ENCODE data around the gene UPK1A. TPM values are rescaled to one million over a fixed set of nuclear protein-coding genes. Genes with fewer than 3 reads are reported as not detected.
A peak's percentile ranks its signal among the peaks of the same experiment; 100 is the strongest.
"Not testable (repeated sequence)": the region's sequence is repeated elsewhere in the genome, so short reads cannot be mapped to it uniquely, and the experiment has no call there.

The UPK1A gene
- total and polyA plus RNA-seq, 5 donors from 2014 or later, result not detected

DNA sequence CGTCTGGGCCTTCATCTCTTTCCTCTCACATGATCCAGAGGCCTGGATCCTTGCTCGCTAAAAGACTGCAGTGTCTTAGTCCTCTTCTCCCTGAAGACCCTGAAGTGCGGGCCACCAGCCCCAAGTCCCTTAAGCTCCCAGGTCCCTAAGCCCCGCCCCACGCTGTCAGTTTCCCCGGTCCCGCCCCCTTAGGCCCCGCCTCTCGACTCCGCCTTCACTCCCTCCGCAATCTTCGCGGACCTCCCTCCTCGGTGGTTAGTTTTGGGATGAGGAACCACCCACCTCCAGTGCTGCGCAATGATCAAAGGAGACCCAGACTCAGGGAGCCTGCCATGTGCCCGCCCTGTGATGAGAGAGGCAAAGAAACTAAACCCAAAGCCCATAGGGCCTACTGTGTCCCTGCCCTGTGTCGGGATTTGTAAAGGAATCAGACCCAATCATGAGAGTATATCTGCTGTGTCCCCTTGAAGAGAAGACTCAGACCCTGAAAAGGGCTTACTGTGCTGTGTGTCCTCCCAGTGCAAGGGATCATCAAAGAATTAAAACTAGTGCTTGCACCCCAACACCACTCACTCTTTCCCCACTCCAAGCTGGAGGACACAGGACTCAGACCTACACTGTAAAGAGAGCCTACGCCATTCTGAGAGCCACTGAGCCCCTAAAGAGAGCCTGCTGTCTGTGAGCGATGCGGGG, 21.2 kb upstream of the UPK1A start:
- Mint-ChIP-seq H3K4me3 (peak overlapping the region; percentile 87 to 98 (median 94)), H3K27me3 (no peaks in the 10 kb centered on the region), H3K4me1 (peaks cover 8 to 61% (median 27%) of the 10 kb centered on the region in 4 donors), H3K9me3 (peaks cover 0 to 2% (median 0%) of the 10 kb centered on the region in 7 donors), H3K27ac (peak overlapping the region in 2 of 3 donors; percentile 73 to 98), H3K36me3 (no peaks in the 10 kb centered on the region)
- ATAC-seq (ENCODE audit: low read depth in 2 of 2), result no peak
- Histone ChIP-seq H3K27ac (ENCODE audit: insufficient read depth, low read length, poor library complexity, severe bottlenecking) (peak overlapping the region; percentile 80), H3K9me3 (ENCODE audit: control insufficient read depth in 2 of 2, low read length in 2 of 2) (no peaks in the 10 kb centered on the region), H3K4me3 (ENCODE audit: low read depth, low read length) (peak overlapping the region; percentile 51), H3K27me3 (ENCODE audit: control insufficient read depth, insufficient read depth, low read length) (no peaks in the 10 kb centered on the region), H3K4me1 (ENCODE audit: control insufficient read depth, insufficient read depth, low read length, poor library complexity, severe bottlenecking) (peaks cover 65% of the 10 kb centered on the region), H3K36me3 (ENCODE audit: control insufficient read depth, insufficient read depth, low read length) (no peaks in the 10 kb centered on the region)
- peak; percentile 50 to 77 (median 66) for DNase-seq

GRCh38 chr19:35645680-35646511, 20.4 kb upstream of the UPK1A start:
- Mint-ChIP-seq H3K36me3 (peaks cover under 1% of the 10 kb centered on the region), H3K4me1 (peaks cover 11 to 69% (median 28%) of the 10 kb centered on the region in 4 donors), H3K27ac (peak overlapping the region in 1 of 3 donors; percentile 73), H3K9me3 (peaks cover 0 to 2% (median 0%) of the 10 kb centered on the region in 7 donors), H3K4me3 (peak overlapping the region; percentile 87 to 98 (median 94)), H3K27me3 (no peaks in the 10 kb centered on the region)
- DNase-seq (no peak), ATAC-seq (ENCODE audit: low read depth in 2 of 2) (no peak)
- H3K4me3 ChIP-seq (ENCODE audit: low read depth, low read length), result no peak overlapping the region
- no peaks in the 10 kb centered on the region for H3K27me3 ChIP-seq (ENCODE audit: control insufficient read depth, insufficient read depth, low read length)
- peaks cover 2% of the 10 kb centered on the region for H3K36me3 ChIP-seq (ENCODE audit: control insufficient read depth, insufficient read depth, low read length)
- peak overlapping the region; percentile 80 for H3K27ac ChIP-seq (ENCODE audit: insufficient read depth, low read length, poor library complexity, severe bottlenecking)
- H3K4me1 ChIP-seq (ENCODE audit: control insufficient read depth, insufficient read depth, low read length, poor library complexity, severe bottlenecking), result peaks cover 70% of the 10 kb centered on the region
- H3K9me3 ChIP-seq (ENCODE audit: control insufficient read depth in 2 of 2, low read length in 2 of 2), result no peaks in the 10 kb centered on the region

DNA sequence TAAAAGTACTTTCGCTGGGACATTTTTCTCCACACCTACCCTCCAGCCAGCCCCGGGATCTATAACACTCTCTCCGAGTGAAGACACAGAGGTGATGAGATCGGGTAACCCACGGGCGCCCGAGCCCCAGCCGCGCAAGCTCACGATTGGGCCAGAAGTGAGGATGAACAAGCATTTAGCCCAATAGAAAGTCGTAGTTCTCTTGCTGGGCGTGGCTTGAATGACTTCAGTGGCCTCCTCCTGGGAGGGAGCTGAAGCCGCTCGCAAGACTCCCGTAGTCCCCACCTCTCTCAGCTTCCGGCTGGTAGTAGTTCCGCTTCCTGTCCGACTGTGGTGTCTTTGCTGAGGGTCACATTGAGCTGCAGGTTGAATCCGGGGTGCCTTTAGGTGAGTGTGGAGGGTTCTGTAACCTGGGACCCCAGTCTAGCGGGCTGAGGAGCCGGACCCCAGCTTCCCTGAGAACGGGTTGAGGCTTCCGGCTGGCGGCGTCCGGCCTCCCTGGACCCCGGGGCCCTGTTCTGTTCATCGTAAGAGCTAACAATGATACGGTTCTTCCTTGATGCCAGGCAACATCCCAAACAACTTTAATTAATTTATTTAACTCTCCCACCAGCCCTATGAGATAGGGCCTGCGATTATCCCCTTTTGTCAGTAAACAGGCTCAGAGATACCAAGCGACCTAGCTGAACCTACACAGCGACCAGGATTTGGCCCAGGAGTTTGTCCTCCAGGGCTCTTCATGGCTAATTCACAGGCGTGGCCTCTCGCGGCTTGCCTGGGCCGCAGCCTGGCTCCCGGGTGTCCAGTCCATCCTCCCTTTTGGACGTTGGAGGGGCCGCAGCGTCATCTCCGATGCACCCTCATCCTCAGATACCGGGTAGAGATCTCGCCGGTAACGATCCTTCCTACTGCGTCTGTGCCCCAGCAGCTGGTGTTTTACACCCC, 18.0 kb upstream of the UPK1A start, which contains the start of gene COX6B1:
TSS of gene COX6B1 (plus strand) at position 307 of the 945 bp plus-strand sequence. CDS start 2,921 bp downstream, outside the sequence.
- Histone ChIP-seq H3K9me3 (ENCODE audit: control insufficient read depth in 2 of 2, low read length in 2 of 2) (no peaks in the 10 kb centered on the region), H3K4me3 (ENCODE audit: low read depth, low read length) (peak within 1 kb of the TSS; percentile 95), H3K27ac (ENCODE audit: insufficient read depth, low read length, poor library complexity, severe bottlenecking) (peak within 1 kb of the TSS; percentile 83), H3K27me3 (ENCODE audit: control insufficient read depth, insufficient read depth, low read length) (no peaks in the 10 kb centered on the region), H3K4me1 (ENCODE audit: control insufficient read depth, insufficient read depth, low read length, poor library complexity, severe bottlenecking) (peaks cover 51% of the 10 kb centered on the region), H3K36me3 (ENCODE audit: control insufficient read depth, insufficient read depth, low read length) (peaks cover 14% of the 10 kb centered on the region)
- peak; percentile 75 for ATAC-seq (ENCODE audit: low read depth in 2 of 2)
- peak; percentile 91 to 99 (median 92) for DNase-seq
- peak within 1 kb of the TSS; percentile 94 to 100 (median 98) for H3K4me3 Mint-ChIP-seq
- H3K4me1 Mint-ChIP-seq, result peaks cover 13 to 62% (median 28%) of the 10 kb centered on the region in 4 donors
- H3K27ac Mint-ChIP-seq, result peak within 1 kb of the TSS; percentile 98 to 99 (median 98)
- H3K9me3 Mint-ChIP-seq, result no peaks in the 10 kb centered on the region
- H3K36me3 Mint-ChIP-seq, result peaks cover 4% of the 10 kb centered on the region
- no peaks in the 10 kb centered on the region for H3K27me3 Mint-ChIP-seq

GRCh38 chr19:35650581-35650980, 15.7 kb upstream of the UPK1A start:
- Mint-ChIP-seq H3K27me3 (no peaks in the 10 kb centered on the region), H3K36me3 (peaks cover 12% of the 10 kb centered on the region), H3K27ac (peak overlapping the region in 2 of 3 donors; percentile 20 to 73), H3K4me3 (peak overlapping the region in 3 of 4 donors; percentile 15 to 65 (median 35)), H3K4me1 (peaks cover 13 to 56% (median 27%) of the 10 kb centered on the region in 4 donors), H3K9me3 (no peaks in the 10 kb centered on the region)
- H3K36me3 ChIP-seq (ENCODE audit: control insufficient read depth, insufficient read depth, low read length), result peaks cover 33% of the 10 kb centered on the region
- no peak overlapping the region for H3K27ac ChIP-seq (ENCODE audit: insufficient read depth, low read length, poor library complexity, severe bottlenecking)
- H3K27me3 ChIP-seq (ENCODE audit: control insufficient read depth, insufficient read depth, low read length), result no peaks in the 10 kb centered on the region
- peaks cover 33% of the 10 kb centered on the region for H3K4me1 ChIP-seq (ENCODE audit: control insufficient read depth, insufficient read depth, low read length, poor library complexity, severe bottlenecking)
- ATAC-seq (ENCODE audit: low read depth in 2 of 2) (no peak), DNase-seq (no peak)
- no peaks in the 10 kb centered on the region for H3K9me3 ChIP-seq (ENCODE audit: control insufficient read depth in 2 of 2, low read length in 2 of 2)
- H3K4me3 ChIP-seq (ENCODE audit: low read depth, low read length), result no peak overlapping the region

- H3K4me1 Mint-ChIP-seq, result peaks cover 4 to 36% (median 19%) of the 10 kb centered on the region in 4 donors
- not testable (repeated sequence) for H3K27ac Mint-ChIP-seq; H3K9me3 Mint-ChIP-seq; ATAC-seq (ENCODE audit: low read depth in 2 of 2); H3K27me3 ChIP-seq (ENCODE audit: control insufficient read depth, insufficient read depth, low read length); H3K4me3 Mint-ChIP-seq; H3K27ac ChIP-seq (ENCODE audit: insufficient read depth, low read length, poor library complexity, severe bottlenecking); H3K4me3 ChIP-seq (ENCODE audit: low read depth, low read length); H3K27me3 Mint-ChIP-seq; DNase-seq; H3K9me3 ChIP-seq (ENCODE audit: control insufficient read depth in 2 of 2, low read length in 2 of 2)
- H3K36me3 ChIP-seq (ENCODE audit: control insufficient read depth, insufficient read depth, low read length), result peaks cover 65% of the 10 kb centered on the region
- peaks cover 14% of the 10 kb centered on the region for H3K4me1 ChIP-seq (ENCODE audit: control insufficient read depth, insufficient read depth, low read length, poor library complexity, severe bottlenecking)
- H3K36me3 Mint-ChIP-seq, result peaks cover 32% of the 10 kb centered on the region
Observed at GRCh38 chr19:35654828-35655227, 11.5 kb upstream of the UPK1A start.

DNA sequence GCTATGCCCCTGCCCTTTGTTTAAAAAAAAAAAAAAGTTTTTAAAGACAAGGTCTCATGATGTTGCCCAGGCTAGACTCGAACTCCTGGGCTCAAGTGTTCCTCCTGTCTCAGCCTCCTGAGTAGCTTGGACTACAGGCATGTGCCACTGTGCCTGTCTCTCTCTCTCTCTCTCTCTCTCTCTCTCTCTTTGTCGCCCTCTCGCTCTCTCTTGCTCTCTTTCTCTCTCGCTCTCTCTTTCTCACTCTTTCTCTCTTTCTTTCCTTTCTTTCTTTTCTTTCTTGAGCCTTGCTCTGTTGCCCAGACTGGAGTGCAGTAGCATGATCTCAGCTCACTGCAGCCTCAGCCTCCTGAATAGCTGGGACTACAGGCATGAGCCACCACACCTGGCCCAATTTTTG, 10.7 kb upstream of the UPK1A start:
- no peak for DNase-seq
- Histone ChIP-seq H3K27ac (ENCODE audit: insufficient read depth, low read length, poor library complexity, severe bottlenecking) (no peak overlapping the region), H3K4me1 (ENCODE audit: control insufficient read depth, insufficient read depth, low read length, poor library complexity, severe bottlenecking) (peaks cover 7% of the 10 kb centered on the region), H3K4me3 (ENCODE audit: low read depth, low read length) (no peak overlapping the region), H3K27me3 (ENCODE audit: control insufficient read depth, insufficient read depth, low read length) (no peaks in the 10 kb centered on the region), H3K9me3 (ENCODE audit: control insufficient read depth in 2 of 2, low read length in 2 of 2) (no peaks in the 10 kb centered on the region), H3K36me3 (ENCODE audit: control insufficient read depth, insufficient read depth, low read length) (peaks cover 68% of the 10 kb centered on the region)
- peaks cover 4 to 30% (median 18%) of the 10 kb centered on the region in 4 donors for H3K4me1 Mint-ChIP-seq
- H3K36me3 Mint-ChIP-seq, result peaks cover 34% of the 10 kb centered on the region
- no peak overlapping the region for H3K4me3 Mint-ChIP-seq
- H3K9me3 Mint-ChIP-seq, result peaks cover 0 to 2% (median 0%) of the 10 kb centered on the region in 7 donors
- ATAC-seq (ENCODE audit: low read depth in 2 of 2), result no peak
- no peaks in the 10 kb centered on the region for H3K27me3 Mint-ChIP-seq
- peak overlapping the region in 1 of 3 donors; percentile 82 for H3K27ac Mint-ChIP-seq

GRCh38 chr19:35656700-35657099, 9.6 kb upstream of the UPK1A start:
- H3K36me3 Mint-ChIP-seq, result peaks cover 30% of the 10 kb centered on the region
- H3K27me3 Mint-ChIP-seq, result no peaks in the 10 kb centered on the region
- H3K9me3 Mint-ChIP-seq, result peaks cover 0 to 2% (median 0%) of the 10 kb centered on the region in 7 donors
- no peak overlapping the region for H3K27ac Mint-ChIP-seq
- peaks cover 3% of the 10 kb centered on the region for H3K4me1 ChIP-seq (ENCODE audit: control insufficient read depth, insufficient read depth, low read length, poor library complexity, severe bottlenecking)
- H3K4me3 Mint-ChIP-seq, result no peak overlapping the region
- peaks cover 58% of the 10 kb centered on the region for H3K36me3 ChIP-seq (ENCODE audit: control insufficient read depth, insufficient read depth, low read length)
- H3K27me3 ChIP-seq (ENCODE audit: control insufficient read depth, insufficient read depth, low read length), result no peaks in the 10 kb centered on the region
- H3K27ac ChIP-seq (ENCODE audit: insufficient read depth, low read length, poor library complexity, severe bottlenecking), result no peak overlapping the region
- ATAC-seq (ENCODE audit: low read depth in 2 of 2), result no peak
- DNase-seq, result no peak
- peaks cover 0 to 20% (median 12%) of the 10 kb centered on the region in 4 donors for H3K4me1 Mint-ChIP-seq
- no peak overlapping the region for H3K4me3 ChIP-seq (ENCODE audit: low read depth, low read length)
- H3K9me3 ChIP-seq (ENCODE audit: control insufficient read depth in 2 of 2, low read length in 2 of 2), result no peaks in the 10 kb centered on the region
